ENCODE data around the gene LDHD.

Gene LDHD

DNA sequence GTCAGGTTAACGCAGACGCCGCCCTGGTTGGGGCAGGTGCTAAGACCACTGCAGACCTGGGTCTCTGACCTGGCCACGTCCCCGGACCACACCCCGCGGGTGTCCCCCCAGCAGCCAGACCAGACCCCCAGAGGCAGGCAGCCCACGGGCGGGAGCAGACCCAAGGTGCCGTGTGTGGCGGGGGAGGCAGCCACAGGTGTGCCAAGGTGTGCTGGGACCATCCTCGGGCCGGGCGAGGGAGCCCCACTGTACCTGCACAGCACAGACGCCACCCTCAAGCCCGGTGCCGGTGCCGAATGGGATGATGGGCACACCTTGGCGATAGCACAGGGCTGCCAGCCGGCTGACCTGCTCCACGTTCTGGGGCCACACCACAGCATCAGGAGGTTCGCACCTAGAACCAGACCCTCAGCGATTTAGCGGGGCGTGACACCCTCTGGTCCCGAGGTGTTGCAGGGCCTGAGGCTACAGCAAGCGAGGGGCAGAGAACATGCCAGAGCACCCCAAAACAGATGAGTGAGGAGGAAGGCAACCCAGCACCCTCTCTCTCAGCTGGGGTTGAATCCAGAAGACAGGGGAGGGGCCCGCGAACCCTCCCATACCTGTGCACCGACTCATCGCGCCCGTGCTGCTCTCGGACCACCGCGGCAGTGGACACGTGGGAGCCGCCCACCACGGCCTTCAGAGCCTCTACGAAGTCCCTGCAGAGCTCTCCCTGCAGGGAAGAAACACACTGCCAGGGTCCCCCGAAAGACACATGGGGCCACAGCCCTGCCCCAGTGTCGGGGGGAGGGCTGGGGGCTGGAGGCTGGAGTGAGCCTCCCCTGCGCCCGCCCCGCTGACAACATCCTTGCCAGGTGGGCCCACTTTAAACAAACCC is 1.4 kb downstream of the LDHD start:
- no peak for DNase-seq (ENCODE audit: low read depth)

GRCh38 chr16:75114179-75114945 is 2.2 kb downstream of the LDHD start:
- no peak for DNase-seq (ENCODE audit: low read depth)

DNA sequence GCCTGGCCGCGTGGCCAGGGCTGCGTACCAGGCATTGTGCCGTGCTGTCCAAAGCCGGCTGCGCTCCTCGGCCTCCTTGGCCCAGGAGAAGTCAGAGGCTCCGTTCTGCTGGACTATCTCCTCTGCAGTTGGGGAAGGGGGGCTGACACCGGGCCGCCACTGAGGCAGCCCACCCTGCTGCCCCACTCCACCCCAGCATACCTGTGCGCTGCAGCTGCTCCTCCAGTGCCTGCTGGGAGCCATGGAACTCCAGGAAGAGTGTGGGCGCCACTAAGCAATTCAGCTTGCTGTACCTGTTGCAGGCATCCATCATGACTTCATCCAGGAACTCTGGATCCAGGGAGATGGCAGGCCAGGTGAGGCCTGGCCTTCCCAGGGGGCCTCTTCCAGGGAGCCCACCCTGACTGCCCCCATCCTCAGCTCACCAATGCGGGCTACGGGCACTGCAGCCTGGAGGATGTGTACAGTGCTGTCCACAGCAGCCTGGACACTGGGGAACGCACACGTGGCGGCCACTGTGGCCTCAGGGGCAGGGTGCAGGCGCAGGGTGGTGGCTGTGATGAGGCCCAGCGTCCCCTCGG is 2.9 kb downstream of the LDHD start:
- DNase-seq (ENCODE audit: low read depth): no peak

DNA sequence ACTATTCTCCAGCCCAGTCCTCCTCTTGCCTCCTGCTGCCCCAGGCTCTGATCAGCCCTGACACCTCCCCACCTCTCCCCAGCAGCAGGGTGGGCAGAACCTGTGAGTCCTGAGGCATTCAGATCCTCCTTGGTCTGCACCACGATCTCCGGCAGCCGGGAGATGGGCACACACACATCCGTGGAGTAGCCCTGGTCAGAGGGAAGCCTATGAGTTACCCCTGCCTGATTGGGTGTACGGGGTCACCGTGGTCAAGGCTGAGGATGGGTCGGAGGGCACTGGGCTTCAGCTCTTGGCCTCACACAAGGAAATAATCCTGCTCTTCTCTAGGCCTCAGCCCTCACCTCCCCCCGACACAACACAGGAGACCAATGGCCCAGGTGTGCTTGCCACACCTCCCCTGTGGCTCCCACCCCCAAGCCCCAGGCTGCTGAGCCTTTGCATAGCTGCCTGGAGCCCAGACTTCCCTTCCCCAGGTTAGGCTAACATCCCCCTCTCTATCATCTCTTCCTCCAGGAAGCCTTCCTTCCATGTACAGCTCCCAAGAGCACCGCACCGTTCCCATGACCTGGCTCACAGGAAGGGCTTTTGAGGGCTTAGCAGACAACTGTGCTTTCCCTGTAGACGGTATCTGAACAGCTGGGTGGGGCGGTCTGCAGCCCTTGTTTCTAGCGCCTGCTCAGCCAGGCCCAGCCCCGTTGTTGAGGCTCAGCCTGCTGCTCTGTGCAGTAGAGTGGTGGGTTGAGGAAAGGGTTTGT is 3.7 kb downstream of the LDHD start:
- DNase-seq (ENCODE audit: low read depth): no peak

GRCh38 chr16:75111961-75112733 is 4.4 kb downstream of the LDHD start:
- DNase-seq (ENCODE audit: low read depth): no peak

- no peak for DNase-seq (ENCODE audit: low read depth)
Observed at GRCh38 chr16:75111514-75111940, 5.1 kb downstream of the LDHD start.

GRCh38 chr16:75110637-75111513 is 5.7 kb downstream of the LDHD start:
- DNase-seq (ENCODE audit: low read depth): peak; percentile 71

GRCh38 chr16:75109732-75110243 is 6.8 kb downstream of the LDHD start:
- DNase-seq (ENCODE audit: low read depth): no peak

- peak; percentile 67 for DNase-seq (ENCODE audit: low read depth)
Observed at GRCh38 chr16:75108792-75109731, 7.5 kb downstream of the LDHD start.

DNA sequence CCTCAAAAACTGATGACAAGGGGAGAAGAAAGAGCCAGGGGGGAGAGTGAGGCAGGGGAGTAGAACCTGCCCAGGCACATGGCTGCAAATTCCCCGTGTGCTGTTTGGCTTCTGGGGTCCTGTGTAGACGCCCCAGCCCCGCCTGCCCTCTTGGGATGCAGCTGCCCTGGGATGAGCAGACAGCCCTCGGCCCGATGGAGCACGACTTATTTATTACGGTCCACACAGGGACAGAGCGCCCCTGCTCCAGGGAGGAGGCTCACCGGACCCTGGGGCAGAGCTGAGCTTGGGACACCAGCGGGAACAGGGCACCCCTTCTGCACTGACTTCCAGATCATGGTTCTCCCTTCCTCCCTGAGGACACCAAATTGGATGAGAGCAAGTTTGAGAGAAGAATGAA is 9.1 kb downstream of the LDHD start:
- DNase-seq (ENCODE audit: low read depth): no peak

- DNase-seq (ENCODE audit: low read depth): no peak
Observed at GRCh38 chr16:75106351-75107274, 10.0 kb downstream of the LDHD start.

- DNase-seq (ENCODE audit: low read depth): no peak
Observed at GRCh38 chr16:75105306-75106061, 11.1 kb downstream of the LDHD start.

GRCh38 chr16:75104836-75105235 is 11.7 kb downstream of the LDHD start:
- DNase-seq (ENCODE audit: low read depth): no peak

DNA sequence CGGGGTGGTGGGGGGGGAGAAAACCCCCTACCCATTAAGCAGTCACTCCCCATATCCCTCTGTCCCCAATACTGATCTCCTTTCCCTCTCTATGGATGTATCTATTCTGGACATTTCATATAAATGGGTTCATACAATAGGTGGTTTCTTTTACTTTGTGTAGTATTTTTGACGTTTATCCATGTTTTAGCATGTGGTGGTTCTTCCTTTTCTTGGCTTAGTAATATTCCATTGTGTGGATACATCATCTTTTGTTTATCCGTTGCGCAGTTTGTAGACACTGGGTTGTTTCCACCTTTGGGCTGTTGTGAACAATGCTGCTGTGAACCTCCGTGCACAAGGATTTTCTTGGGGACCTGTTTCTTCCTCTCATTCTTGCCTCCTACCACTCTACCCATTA is 12.6 kb downstream of the LDHD start:
- no peak for DNase-seq (ENCODE audit: low read depth)

GRCh38 chr16:75102595-75102994 is 14.0 kb downstream of the LDHD start:
- no peak for DNase-seq (ENCODE audit: low read depth)

DNA sequence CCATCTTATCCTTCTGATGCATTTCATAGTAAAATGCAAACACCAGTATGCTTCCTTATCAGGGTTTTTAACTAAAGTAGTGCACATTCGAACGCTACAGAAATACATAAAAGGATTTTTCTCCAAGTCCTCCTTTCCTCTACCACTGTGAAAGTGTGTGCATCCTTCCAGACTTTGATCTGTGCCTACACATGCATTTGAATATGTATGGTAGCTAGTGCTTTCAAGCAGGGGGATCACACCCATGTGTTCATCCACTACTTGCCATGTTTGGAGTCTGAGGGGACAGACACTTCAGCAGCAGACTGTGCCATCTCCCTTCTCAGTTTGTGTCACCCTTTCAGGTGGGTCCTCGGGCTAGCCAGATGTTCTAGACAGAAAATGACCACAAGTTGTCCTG is 14.9 kb downstream of the LDHD start:
- DNase-seq (ENCODE audit: low read depth): no peak

GRCh38 chr16:75100603-75100990 is 16.0 kb downstream of the LDHD start:
- DNase-seq (ENCODE audit: low read depth): no peak

Data from T follicular helper cell (primary cell).